GM18858 (cell line): ENCODE results near the gene TTC34.

Source experiments
- ATAC-seq: cut with Tn5 transposase; IDR thresholded peaks from one replicate; pipeline ENCODE4 v1.9.1; 2021; ENCODE audit not compliant: unreplicated experiment

The TTC34 gene

DNA sequence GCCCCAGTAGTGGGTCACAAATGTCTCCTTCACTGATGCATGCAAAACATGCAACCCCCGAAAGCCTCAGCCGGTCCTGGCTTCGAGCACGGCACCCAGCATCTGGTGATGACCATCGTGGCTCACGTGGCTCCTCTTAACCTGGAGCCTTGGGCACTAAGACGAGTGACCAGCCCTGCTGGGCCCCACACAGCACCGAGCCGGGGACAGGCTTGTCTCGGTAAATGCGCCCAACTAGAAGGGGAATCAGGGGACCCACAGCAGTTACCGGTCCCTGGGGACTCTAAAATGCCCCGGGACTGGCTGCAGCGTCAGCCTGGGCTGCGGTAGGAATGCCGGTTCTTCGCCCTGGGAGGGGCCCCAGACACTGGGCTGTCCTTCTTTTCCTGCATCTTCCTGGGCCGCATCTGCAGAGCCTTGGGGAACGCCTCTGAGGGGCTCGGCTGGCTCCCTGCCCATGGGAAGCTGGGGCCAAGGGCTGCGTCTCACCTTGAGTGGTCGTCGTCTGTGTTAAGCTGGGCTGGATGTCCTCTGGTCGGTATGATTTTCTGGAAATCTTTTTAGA lies 13.1 kb upstream of the TTC34 start:
- ATAC-seq = no peak

DNA sequence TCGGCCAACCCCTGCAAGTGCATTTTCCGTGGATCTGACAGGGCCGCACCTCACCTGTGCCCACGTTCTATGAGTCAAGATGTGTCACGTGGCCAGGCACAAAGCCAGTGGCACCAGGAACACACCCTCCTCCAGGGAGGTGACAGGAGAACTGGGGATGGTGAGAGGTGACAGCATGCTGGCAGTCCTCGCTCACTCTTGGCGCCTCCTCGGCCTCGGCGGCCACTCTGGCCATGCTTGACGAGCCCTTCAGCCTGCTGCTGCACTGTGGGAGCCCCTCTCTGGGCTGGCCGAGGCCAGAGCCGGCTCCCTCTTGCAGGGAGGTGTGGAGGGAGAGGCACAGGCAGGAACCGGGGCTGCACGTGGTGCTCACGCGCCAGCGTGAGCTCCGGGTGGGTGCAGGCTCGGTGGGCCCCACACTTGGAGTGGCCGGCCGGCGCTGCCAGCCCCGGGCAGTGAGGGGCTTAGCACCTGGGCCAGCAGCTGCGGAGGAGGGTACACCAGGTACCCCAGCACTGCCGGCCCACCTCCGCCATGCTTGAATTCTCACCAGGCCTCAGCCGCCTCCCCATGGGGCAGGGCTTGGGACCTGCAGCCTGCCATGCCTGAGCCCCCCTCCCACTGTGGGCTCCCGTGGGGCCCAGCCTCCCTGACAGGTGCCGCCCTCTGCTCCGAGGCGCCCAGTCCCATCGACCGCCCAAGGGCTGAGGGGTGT lies 11.6 kb upstream of the TTC34 start:
- ATAC-seq = no peak

DNA sequence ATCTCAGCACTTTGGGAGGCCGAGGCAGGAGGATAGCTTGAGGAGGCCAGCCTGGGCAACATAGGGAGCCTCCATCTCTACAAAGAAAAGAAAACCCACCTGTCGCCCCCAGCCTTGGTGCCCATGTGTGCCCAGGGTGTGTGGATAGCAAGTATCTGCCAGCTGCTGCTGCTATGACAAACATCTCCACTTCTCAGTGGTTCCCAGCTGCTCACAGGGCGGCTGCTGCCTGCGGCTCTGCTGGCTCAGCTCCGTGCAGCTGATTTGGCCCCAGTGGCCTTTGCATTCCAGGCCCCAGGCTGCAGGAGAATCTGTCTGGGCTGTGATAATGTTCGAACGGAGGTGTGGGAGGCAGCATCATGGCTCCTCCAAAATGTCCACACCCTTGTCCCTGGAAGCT lies 10.6 kb upstream of the TTC34 start:
- ATAC-seq = no peak

DNA sequence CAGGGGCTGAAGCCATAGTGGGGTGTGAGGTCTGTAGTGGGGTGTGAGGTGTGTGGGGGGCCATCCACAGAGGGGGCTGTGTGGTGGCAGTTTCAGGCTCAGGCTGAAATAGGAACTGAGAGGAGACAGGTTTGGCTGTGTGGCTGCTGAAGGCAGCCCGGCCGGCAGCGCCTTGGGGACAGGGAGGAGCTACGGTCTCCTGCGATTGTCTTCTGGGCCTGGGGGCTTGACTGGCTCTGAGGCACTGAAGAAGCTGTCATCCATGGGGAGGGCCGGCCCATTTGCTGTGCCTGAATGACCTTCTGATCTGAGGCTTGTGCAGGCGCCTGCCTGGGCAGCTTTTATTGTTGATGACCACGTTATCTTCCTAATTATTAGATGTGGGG lies 10.0 kb upstream of the TTC34 start:
- ATAC-seq = no peak

DNA sequence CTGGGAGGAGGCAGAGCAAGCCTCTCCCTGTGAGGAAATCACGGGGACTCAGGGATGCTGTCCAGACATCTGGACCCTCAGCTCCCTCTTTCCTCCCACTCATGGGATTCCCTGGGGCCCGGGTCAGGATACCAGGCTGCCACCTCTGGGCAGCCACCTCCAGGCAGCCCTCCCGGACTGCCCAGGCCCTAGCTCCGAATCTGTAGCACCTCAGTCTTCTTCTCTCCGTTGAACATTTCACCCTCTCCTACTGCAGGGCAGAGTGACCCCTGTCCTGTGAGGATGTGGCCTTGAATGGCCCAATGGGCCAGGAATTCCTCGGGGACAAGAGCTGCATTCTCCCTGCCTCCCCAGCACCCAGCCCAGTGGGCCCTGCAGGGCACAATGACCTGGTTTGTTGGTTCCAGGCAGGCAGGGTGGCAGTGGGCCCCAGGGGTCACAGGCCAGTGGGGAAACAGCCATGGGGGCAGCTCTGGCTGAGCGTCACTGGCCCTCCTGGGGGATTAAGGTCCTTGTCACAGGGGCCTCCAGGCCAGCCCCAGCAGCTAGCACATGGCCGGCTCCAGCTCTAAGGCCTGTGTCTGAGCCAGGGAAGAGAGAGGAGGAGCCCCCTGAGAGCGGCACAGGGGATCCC lies 9.5 kb upstream of the TTC34 start:
- ATAC-seq = no peak

DNA sequence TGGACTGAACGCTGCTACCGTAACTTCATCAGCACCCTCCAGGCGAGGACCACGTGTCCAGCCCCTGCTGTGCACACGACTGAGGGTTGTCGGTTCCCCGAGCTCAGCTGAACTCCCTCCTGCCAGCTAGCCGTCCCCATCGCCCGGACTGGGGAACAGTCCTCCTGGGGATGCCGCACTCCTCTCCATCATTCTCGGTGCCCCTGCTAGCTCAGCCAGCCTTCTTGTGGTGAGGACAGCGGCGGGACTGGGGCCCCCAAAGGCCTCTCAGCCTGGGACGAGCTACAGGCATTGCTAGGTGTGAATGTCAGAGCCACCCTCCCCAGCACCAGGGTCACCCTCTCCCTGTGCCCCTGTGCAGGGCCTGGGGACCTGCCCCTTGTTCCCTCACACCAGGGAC lies 8.8 kb upstream of the TTC34 start:
- no peak for ATAC-seq

DNA sequence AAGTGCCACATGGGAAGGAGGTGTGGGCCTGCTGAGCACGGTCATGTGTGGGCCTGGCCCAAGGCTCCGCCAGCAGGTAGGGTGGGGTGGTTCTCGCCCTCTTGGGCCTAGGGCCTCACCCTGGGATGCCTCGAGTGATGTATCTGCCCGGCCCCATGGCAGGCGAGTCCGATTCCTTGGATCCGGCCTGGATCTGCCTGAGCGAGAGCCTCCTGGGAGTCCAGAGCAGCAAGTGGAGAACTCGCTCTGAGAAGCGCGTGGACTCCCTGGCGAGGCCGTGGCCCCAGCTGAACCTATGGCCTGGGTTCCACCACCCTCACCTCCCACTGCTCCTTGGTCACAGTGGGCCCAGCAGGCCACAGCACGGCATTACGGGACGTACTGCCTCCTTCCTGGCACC lies 8.2 kb upstream of the TTC34 start:
- no peak for ATAC-seq

DNA sequence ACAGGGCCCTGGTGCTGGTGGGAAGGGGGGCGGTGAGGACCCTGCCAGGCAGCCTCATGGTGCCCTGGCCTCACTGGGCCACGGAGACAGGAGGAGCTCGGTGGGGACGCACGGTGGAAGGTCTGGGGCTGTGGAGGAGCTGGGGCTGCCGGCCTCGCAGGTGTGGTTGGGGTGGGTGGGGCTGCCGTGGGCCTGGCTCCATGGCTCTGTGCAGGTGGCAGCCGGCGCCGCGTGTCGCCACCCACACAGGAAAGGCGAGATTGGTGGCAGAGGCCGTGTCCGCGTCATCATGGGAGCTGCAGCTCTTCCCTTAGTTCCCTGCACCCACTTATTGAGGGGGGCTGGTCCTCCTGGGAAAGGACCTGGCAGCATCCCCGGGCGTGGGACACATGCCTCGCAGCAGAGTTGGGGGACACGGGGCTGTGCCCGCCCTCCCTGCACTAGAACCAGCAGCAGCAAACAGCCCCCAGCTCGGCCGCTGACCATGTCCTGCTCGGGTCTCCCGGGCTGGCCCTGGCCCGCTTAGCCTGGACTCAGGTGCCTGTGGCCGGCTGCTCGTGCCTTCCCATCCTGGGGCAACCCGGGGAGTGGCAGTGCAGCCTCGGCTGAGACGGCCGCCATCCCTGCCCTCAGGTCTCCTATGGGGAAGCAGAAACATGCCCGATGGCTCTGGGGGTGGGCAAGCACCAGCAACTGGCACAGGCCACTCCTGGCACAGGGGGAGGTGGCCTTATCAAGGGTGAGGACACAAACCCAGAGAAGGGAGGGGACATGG lies 7.5 kb upstream of the TTC34 start:
- no peak for ATAC-seq

DNA sequence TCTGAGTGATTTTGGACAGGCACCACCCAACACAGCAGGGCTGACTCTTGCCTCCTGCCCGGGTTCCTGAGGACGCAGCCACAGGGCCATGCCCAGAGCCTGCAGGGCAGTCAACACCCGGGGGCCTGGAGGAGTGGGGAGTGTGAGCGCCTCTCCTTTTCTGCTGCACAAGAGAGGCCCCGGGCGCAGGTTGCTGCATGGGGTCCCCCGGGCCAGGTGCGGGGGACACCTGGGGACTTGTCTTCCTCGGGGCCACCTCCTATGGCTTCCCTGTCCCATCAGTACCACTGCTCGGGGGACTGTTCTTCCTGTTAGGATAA lies 6.9 kb upstream of the TTC34 start:
- no peak for ATAC-seq

DNA sequence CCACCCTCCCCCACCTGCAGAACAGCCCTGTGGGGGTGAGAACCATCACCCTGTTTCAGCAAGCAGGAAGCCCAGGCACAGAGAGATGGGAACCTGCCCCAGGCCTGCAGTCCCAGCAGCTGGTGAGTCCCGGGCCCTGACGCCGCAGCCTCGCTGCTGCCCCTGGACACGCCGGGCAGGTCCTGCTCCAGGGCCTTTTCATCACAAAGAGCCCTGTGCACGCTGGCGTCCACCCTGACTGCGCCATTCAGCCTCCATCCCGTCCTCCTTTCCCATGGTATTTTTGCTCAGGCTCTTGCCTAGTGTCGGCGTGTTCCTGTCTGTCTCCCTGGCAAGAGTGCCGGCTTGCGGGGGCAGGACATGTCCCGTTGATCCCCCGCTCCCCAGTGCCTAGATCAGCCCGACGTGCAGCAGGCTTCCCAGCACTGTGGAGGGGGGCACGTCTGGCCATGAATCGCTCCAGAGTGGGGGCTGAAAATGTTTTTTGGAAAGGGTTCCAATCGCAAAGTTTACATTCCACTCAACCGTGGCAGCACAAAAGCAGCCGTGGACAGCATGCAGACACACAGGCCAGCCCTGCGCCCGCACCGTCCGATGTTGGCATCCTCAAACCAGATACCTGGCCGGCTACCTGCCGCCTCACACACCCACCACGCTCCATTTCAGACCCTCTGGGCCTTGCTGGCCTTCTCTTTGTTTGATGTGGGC lies 6.3 kb upstream of the TTC34 start:
- no peak for ATAC-seq

DNA sequence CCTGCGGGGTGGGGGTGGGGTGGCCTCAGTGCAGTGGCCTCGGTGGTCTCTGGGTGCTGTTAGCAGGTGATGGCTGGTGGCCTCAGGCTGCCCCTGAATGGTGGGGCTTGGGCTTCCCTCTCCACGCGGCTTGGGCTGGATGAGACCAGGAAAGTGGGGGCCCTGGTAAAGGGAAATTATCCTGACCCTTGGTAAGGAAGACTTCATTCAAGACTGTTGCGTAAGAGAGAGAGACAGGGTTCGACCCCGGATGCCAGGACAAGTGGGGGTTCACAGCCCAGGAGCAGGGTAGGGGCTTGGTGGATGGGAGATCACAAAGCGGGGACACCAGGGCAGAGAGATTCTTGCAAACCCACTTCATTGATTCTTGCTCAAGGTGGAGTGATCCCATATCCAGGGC lies 5.5 kb upstream of the TTC34 start:
- no peak for ATAC-seq

DNA sequence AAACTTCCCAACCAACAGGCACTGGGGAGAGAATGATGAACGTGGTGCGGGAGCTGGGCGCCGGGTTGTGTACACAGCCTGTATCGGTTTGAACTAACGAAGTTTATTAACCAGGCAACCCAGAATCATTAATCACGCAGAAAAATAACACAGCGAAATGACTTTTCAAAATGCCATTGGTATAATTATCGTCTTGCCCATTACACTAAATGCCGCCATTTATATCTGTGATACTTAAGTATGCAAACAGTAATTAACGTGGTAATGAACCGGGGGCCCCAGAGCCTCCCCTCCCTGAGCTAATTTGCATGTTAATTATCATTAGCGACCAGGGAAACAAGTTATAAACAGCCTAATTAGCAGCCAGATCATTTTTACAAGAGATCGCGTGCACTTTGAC lies 5.1 kb upstream of the TTC34 start:
- no peak for ATAC-seq

DNA sequence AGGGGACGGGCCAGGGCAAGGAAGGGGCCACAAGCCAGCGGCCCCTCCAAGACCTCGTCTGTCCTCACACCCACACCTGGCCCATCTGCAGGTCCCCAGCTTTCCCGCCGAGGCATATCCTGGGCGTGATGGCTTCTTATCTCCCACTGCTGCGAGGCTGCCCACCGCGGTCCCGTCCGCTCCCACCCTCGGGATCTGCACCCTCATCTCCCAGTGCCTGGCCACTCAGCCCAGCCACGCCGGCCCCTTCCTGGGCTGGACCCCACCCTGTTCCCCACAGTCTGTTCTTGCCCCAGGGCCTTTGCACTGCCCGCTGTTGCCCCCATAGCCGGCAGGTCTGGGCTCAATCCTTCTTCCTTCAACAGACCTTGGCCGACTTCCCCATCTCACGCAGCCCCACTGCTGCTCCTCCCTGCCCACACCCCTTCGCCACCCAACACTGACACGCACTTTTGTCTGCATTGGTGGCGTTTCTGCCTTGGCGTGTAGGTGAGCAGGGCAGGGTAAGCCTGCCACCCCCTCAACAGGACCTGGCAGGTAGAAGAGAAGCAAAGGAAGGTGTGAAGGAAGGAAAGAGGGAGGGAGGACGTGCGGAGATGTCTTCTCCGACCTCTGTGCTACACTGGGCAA lies 4.4 kb upstream of the TTC34 start:
- no peak for ATAC-seq

DNA sequence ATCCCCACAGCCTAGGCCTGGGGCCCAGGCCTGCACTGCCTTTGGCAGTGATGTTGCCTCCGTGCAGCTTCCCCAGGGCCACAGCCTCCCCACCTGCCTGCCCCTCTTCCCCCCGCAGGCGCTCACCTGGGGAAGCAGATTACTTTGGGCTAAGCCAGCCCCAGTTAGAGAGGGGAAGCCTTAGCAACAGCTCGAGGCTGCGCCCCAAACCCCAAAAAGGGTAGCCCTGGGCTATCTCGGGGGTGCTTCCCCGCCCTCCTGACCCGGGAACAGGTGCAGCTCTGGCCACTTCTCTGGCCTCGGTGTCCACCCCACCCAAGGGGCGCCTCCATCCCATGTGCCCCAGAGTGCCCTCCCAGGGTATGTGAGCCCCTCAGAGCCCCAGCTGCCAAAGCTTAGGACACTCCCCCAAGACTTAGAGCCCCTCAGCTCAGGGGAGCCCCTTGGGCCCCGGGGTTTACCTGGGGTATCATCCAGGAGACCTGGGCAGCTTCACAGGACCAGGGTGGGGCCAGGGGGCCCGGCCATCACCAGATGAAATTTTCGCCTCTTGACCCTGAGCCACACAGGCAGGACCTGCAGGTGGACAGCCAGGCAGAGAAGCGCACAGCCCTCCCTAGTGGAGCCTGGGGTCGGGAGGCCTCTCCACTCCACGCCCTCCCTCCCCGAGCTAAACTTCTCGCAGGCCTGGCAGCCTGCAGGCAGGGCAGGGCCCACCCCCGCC lies 3.3 kb upstream of the TTC34 start:
- ATAC-seq = no peak

DNA sequence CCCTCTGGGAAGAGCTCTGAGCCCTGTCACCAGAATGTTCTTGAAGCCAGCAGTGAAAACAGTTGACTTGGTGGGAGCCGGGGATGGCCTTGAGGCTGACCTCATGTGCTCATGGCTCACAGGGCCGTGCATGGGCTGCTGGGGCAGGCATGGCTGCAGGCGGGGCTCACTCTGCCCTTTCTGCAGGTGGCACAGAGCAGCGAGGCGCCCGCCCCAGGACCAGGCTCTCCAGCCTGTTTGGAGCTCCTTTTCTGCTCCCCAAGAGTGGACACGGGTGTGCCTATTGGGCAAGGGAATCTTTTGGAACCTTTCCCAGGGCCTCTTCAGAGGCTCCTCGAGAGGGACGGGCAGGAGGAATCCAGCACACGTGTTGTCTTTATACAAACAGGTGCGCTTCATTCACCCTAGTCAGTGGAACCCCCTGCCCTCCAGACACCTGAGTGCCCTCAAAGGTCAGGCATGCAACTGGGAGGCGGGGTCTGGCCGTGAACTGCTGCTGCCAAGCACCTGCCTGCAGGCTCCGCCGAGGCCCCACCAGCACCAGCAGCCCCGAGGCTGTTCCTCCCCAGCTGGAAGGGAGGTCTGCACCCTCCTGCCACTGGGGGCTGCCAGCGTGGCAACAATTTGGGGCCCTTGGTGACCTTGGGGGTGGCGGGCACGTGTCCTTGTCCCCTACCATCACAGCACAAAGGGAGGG lies 2.6 kb upstream of the TTC34 start:
- ATAC-seq = no peak

DNA sequence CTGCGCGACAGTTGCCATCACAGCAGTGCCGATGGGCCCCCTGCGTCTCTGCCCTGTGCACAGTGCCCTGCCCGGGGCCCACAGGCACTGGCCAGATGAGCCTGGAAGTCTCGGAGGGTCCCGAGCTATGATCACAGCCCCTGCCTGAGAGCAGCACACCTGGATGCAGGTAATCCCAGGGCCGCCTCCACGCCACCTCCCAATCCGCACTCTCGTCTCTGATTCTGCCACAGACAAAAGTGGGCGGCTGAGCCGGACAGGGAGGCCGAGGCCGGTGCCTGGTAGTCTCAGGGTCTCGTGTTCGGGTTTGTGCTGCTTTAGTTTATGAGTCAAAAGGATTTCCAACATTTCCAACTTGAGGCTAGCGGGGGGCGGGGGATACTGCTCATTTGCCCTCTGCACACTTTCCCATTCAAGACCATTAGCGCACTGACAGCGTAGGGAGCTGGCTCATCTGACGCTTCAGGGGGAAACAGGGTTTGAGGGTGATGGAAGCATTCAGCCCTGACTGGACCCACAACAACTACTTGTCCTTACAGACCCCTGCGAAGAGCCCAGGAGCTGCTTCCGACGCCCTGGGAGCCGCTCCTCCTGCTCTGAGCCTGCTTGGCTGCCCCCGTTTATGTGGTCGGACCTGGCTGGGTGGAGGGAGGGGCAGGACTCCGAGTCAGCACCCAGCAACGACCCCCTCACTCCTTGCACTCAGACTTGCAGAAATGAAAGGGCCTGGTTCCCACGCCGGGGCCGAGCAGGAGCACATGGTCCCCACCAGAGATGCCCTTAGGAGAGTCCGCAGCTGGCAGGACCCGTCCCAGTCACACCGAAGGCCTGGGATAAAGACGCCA lies 1.8 kb upstream of the TTC34 start:
- no peak for ATAC-seq

DNA sequence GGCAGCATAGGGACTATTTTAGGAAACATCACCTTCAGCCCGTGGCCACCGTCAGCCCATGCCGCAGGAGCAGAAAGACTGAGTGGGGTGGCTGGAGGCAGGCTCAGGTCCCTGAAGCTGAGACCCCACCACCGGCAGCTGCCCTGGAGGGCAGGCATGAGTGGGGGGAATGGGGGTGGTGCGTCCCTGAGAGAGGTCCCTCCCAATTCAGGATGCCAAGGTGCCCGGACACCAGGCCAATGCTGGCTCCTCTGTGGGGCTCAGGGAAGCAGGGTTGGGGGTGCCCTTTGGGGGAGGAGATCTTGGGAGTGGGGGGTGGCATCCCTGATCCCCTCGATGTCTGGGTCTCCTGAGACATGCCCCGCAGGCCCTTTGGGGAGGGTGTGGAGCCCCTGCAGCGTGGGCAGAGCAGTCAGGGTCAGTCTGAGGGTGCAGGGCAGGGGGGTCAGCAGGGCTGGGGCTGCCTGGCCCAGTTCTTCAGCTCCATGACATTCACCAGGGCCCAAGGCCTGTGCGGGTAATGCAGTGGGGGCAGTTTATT lies 998 bp upstream of the TTC34 start:
- no peak for ATAC-seq

DNA sequence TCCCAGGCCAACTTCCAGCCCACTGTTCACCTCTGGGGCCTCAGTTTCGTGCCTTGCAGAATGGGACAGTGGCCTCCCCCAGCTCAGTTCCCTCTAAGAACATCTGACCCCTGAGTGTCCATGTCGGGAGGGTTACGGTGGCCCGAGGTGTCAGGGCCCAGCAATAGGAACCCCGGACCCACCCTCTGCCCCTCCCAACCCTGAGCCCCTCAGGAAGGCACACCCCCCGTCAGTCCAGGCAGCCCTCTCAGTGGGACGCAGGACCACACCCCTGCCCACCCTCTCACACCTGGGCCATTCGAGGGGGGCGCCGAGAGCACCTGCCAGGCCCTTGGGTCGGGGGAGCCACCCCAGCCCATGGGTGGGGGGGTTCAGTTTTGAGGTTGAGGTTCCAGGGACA lies 447 bp downstream of the TTC34 start:
- ATAC-seq = no peak

DNA sequence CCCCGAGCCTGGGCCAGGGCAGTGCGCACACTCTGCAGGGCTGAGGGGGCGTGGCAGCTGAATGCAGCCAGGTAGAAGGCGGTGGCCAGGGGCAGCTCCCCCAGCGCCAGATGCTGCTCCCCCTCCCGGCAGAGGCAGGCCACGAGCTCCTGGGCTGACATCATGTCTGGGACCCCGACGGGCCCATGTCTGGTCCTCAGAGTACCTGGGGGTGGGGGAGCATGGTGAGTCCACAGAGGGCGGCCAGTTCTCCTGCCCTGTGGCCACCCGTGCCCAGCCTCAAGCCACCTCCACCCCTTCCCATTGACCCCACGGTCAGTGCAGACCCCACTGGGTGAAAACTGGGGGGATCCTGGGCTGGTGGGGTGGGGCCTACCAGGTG lies 838 bp downstream of the TTC34 start:
- ATAC-seq = no peak
